Prostate gland (tissue), 2 donors: ENCODE results near the gene KCND3. TPM values are rescaled to one million over a fixed set of nuclear protein-coding genes. Genes with fewer than 3 reads are reported as not detected.

Source experiments
- DNase-seq: peaks from one replicate; pipeline ENCODE4 v3.0.0-alpha.2; 2019; ENCODE audit warnings: low spot score
- H3K27ac ChIP-seq, 2 donors: fragments of 200-600 bp; sonication (generic); 2 replicates each; pipeline ENCODE4 v1.5.1; 2017 to 2019
- H3K27me3 ChIP-seq: fragments of 200-600 bp; sonication (generic); replicated peaks from 2 replicates; pipeline ENCODE4 v1.5.1; 2019; ENCODE audit not compliant: insufficient read depth
- H3K36me3 ChIP-seq, 2 donors: fragments of 200-600 bp; sonication (generic); 1 replicate in 1 of 2; 2 replicates in 1 of 2; pipeline versions ENCODE4 v1.5.1 to v1.8.1; 2017 to 2019
- H3K4me1 ChIP-seq: fragments of 200-600 bp; sonication (generic); replicated peaks from 2 replicates; pipeline ENCODE4 v1.5.1; 2019
- H3K4me3 ChIP-seq, 2 donors: fragments of 200-600 bp; sonication (generic); 2 replicates each; pipeline ENCODE4 v1.5.1; 2017 to 2019
- H3K9me3 ChIP-seq: fragments of 200-600 bp; sonication (generic); 2 replicates; pipeline ENCODE4 v1.5.1; 2017
- CTCF ChIP-seq, 4 experiments: fragments of 200-600 bp in 2 of 4; fragments of 450-650 bp in 2 of 4; sonication (generic) in 2 of 4; IDR thresholded peaks; 1 replicate in 3 of 4; 2 replicates in 1 of 4; pipeline ENCODE4 v1.5.1; 2016 to 2019; ENCODE audit warnings: antibody characterized with exemption in 4 of 4, mild to moderate bottlenecking in 2 of 4, moderate library complexity in 2 of 4
- POLR2A ChIP-seq: fragments of 450-650 bp; IDR thresholded peaks from one replicate; pipeline ENCODE4 v1.6.1; 2016; ENCODE audit warnings: antibody characterized with exemption, mild to moderate bottlenecking
- POLR2AphosphoS5 ChIP-seq: sonication (generic); formaldehyde crosslinking; IDR thresholded peaks from one replicate; pipeline ENCODE4 v1.6.1; 2017; ENCODE audit warnings: antibody characterized with exemption
- WGBS: methylation state at CpG from one replicate; pipeline ENCODE4 v1.1.5; 2018; 5-methylcytosine and 5-hydroxymethylcytosine counted together
- intact Hi-C: fragments of 100-400 bp; cut with DNase I; formaldehyde crosslinking; loops from one replicate; pipeline ENCODE4 v1.14.2; 2022
- total RNA-seq, 2 donors: library from RNA; depleted of rRNA; stranded (reverse); fragments of >200 nt; gene quantifications; one replicate each; pipeline ENCODE4 v1.1.0, GENCODE V29; 2016

The KCND3 gene
- total RNA-seq, 2 donors from 2014 or later = 17.1 to 27.3 TPM

DNA sequence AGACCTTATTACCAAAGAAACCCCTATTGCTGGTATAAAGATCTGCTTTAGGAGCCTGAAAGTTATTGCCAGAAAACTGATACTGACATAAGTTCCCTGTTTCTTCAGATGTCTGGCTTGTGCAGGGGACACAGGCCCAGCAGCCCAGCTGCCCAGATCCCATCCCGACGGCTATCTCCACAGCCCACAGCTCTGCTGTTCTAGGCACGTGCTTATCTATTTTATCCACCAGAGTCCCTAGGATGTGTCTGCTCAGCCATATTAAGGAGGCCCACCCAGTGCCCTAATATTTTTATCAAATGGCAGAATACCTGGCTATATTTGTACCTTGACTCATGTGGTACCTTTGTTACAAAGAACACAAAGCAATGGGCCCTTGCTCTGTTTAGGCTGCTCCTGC lies 174.8 kb downstream of the KCND3 start:
- no peak for DNase-seq
- TF ChIP-seq POLR2A (no peak), POLR2AphosphoS5 (no peak), CTCF (IDR thresholded peaks at IDR 0.05) (no peak)
- H3K4me1 ChIP-seq = no peaks in the 10 kb centered on the region
- H3K9me3 ChIP-seq = no peaks in the 10 kb centered on the region
- no peaks in the 10 kb centered on the region for H3K36me3 ChIP-seq
- intact Hi-C loops = no loop called here
- 88% methylated on average over 3 of the region's 3 CpGs for WGBS
- no peak overlapping the region for H3K27ac ChIP-seq
- no peaks in the 10 kb centered on the region for H3K27me3 ChIP-seq
- H3K4me3 ChIP-seq = no peak overlapping the region

GRCh38 chr1:111814305-111814628 lies 175.2 kb downstream of the KCND3 start:
- H3K4me1 ChIP-seq = no peaks in the 10 kb centered on the region
- H3K36me3 ChIP-seq = no peaks in the 10 kb centered on the region
- intact Hi-C loops = no loop called here
- H3K9me3 ChIP-seq = no peaks in the 10 kb centered on the region
- no peak for TF ChIP-seq CTCF (IDR thresholded peaks at IDR 0.05)
- TF ChIP-seq POLR2A = no peak
- TF ChIP-seq POLR2AphosphoS5 = no peak
- WGBS = 95% methylated on average over 9 of the region's 9 CpGs
- no peaks in the 10 kb centered on the region for H3K27me3 ChIP-seq
- no peak overlapping the region for H3K27ac ChIP-seq
- H3K4me3 ChIP-seq = no peak overlapping the region
- DNase-seq = no peak

- Histone ChIP-seq H3K27me3 (no peaks in the 10 kb centered on the region), H3K36me3 (no peaks in the 10 kb centered on the region), H3K9me3 (no peaks in the 10 kb centered on the region), H3K4me3 (no peak overlapping the region), H3K27ac (no peak overlapping the region), H3K4me1 (no peaks in the 10 kb centered on the region)
- WGBS = 78% methylated on average over 16 of the region's 16 CpGs
- DNase-seq = no peak
- intact Hi-C loops = no loop called here
- no peak for TF ChIP-seq CTCF (IDR thresholded peaks at IDR 0.05)
- TF ChIP-seq POLR2A = no peak
- TF ChIP-seq POLR2AphosphoS5 = no peak
Measured at GRCh38 chr1:111813440-111814304, 175.8 kb downstream of the KCND3 start.

GRCh38 chr1:111812306-111812705 lies 177.2 kb downstream of the KCND3 start:
- Histone ChIP-seq H3K4me1 (no peaks in the 10 kb centered on the region), H3K9me3 (no peaks in the 10 kb centered on the region), H3K36me3 (no peaks in the 10 kb centered on the region), H3K4me3 (no peak overlapping the region), H3K27ac (no peak overlapping the region), H3K27me3 (no peaks in the 10 kb centered on the region)
- DNase-seq = no peak
- intact Hi-C loops = no loop called here
- TF ChIP-seq POLR2A = no peak
- TF ChIP-seq POLR2AphosphoS5 = no peak
- no peak for TF ChIP-seq CTCF (IDR thresholded peaks at IDR 0.05)
- 96% methylated on average over 4 of the region's 4 CpGs for WGBS

- TF ChIP-seq POLR2AphosphoS5 (no peak), POLR2A (no peak), CTCF (IDR thresholded peaks at IDR 0.05) (no peak)
- no peak overlapping the region for H3K27ac ChIP-seq
- no peak for DNase-seq
- WGBS = 88% methylated on average over 10 of the region's 10 CpGs
- intact Hi-C loops = no loop called here
- H3K9me3 ChIP-seq = no peaks in the 10 kb centered on the region
- H3K4me1 ChIP-seq = no peaks in the 10 kb centered on the region
- no peaks in the 10 kb centered on the region for H3K27me3 ChIP-seq
- no peak overlapping the region for H3K4me3 ChIP-seq
- H3K36me3 ChIP-seq = no peaks in the 10 kb centered on the region
Measured at GRCh38 chr1:111811891-111812290, 177.6 kb downstream of the KCND3 start.
